OCI-LY1 (cell line): ENCODE results near the gene AIFM3.
"Not testable (repeated sequence)": the region's sequence is repeated elsewhere in the genome, so short reads cannot be mapped to it uniquely, and the experiment has no call there.

ENCODE experiments used
- H2AFZ ChIP-seq: fragments of 200-600 bp; sonication (generic), shearing (Covaris generic); 2 replicates; pipeline ENCODE4 v1.6.0; 2014; ENCODE audit warnings: antibody characterized with exemption, mild to moderate bottlenecking, low read length
- H3F3A ChIP-seq: fragments of 200-600 bp; sonication (generic), shearing (Covaris generic); 2 replicates; pipeline ENCODE4 v1.6.0; 2014; ENCODE audit warnings: mild to moderate bottlenecking, antibody characterized with exemption, low read length, moderate library complexity; ENCODE audit not compliant: insufficient read depth
- H3K27ac ChIP-seq: fragments of 200-600 bp; sonication (generic); 2 replicates; pipeline ENCODE4 v1.5.1; 2014; ENCODE audit warnings: low read length, mixed run types, mild to moderate bottlenecking, low read depth; ENCODE audit not compliant: poor library complexity, severe bottlenecking
- H3K27me3 ChIP-seq: fragments of 200-600 bp; sonication (generic); 2 replicates; pipeline ENCODE4 v1.6.0; 2014; ENCODE audit warnings: antibody characterized with exemption, mild to moderate bottlenecking, low read length, moderate library complexity; ENCODE audit not compliant: insufficient read depth
- H3K36me3 ChIP-seq: fragments of 200-600 bp; sonication (generic); 2 replicates; pipeline ENCODE4 v1.6.1; 2014; ENCODE audit warnings: mild to moderate bottlenecking, antibody characterized with exemption, low read length, moderate library complexity, mixed read lengths; ENCODE audit not compliant: insufficient read depth
- H3K4me1 ChIP-seq: fragments of 200-600 bp; sonication (generic); 2 replicates; pipeline ENCODE4 v1.5.1; 2014; ENCODE audit warnings: mild to moderate bottlenecking, low read length, moderate library complexity; ENCODE audit not compliant: insufficient read depth, severe bottlenecking
- H3K4me2 ChIP-seq: fragments of 200-600 bp; sonication (generic), shearing (Covaris generic); 2 replicates; pipeline ENCODE4 v1.6.1; 2014; ENCODE audit warnings: low read length
- H3K4me3 ChIP-seq: fragments of 200-600 bp; sonication (generic); 2 replicates; pipeline ENCODE4 v1.5.1; 2014; ENCODE audit warnings: low read length, low read depth, mild to moderate bottlenecking, mixed read lengths; ENCODE audit not compliant: poor library complexity, severe bottlenecking
- H3K79me2 ChIP-seq: fragments of 200-600 bp; shearing (Covaris generic); 2 replicates; pipeline ENCODE4 v1.6.1; 2016; ENCODE audit warnings: mixed run types, low read length, mixed read lengths; ENCODE audit not compliant: insufficient read depth
- H3K9ac ChIP-seq: fragments of 200-600 bp; sonication (generic), shearing (Covaris generic); 2 replicates; pipeline ENCODE4 v1.6.1; 2014; ENCODE audit warnings: mild to moderate bottlenecking, low read length, mixed read lengths
- H3K9me2 ChIP-seq: fragments of 200-600 bp; sonication (generic), shearing (Covaris generic); 2 replicates; pipeline ENCODE4 v1.6.1; 2014; ENCODE audit warnings: low read depth, mild to moderate bottlenecking, low read length, mixed read lengths
- H3K9me3 ChIP-seq: fragments of 200-600 bp; shearing (Covaris generic); 2 replicates; pipeline ENCODE4 v1.6.1; 2014; ENCODE audit warnings: low read length, mixed read lengths
- H4K20me1 ChIP-seq: fragments of 200-600 bp; sonication (generic), shearing (Covaris generic); 2 replicates; pipeline ENCODE4 v1.6.0; 2016; ENCODE audit warnings: mild to moderate bottlenecking, low read length; ENCODE audit not compliant: insufficient read depth
- EZH2 ChIP-seq: fragments of 200-600 bp; sonication (generic), shearing (Covaris generic); IDR thresholded peaks from 2 replicates; pipeline ENCODE4 v1.8.0; 2017; ENCODE audit warnings: borderline replicate concordance, mixed run types, mild to moderate bottlenecking, antibody characterized with exemption, low read length, moderate library complexity, mixed read lengths
- TF ChIP-seq, protein P1 (sequence below): fragments of 200-600 bp; sonication (generic), shearing (Covaris generic); IDR thresholded peaks from 2 replicates; pipeline ENCODE4 v1.5.1; 2017; ENCODE audit warnings: mild to moderate bottlenecking, antibody characterized with exemption, low read length, moderate library complexity, mixed read lengths

Gene AIFM3

DNA sequence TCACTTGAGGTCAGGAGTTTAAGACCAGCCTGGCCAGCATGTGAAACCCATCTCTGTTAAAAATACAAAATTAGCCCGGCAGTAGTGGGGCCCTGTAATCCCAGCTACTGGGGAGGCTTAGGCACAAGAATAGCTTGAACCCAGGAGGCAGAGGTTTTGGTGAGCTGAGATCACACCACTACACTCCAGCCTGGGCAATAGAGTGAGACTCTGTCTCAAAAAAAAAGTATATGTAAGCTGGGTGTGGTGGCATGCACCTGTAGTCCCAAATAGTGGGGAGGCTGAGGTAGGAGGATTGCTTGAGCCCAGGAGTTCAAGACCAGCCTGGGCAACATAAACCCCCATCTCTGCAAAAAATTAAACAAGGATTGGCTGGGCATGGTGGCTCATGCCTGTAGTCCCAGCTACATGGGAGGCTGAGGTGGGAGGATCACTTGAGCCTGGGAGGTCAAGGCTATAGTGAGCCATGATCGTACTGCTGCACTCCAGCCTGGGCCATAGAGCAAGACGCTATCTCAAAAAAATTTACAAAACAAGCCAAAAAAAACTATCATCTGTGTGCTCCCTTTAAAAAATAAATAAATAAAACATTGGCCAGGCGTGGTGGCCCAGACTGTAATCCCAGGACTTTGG lies 39.0 kb upstream of the AIFM3 start:
- no peaks in the 10 kb centered on the region for H3K27me3 ChIP-seq
- H3K9me2 ChIP-seq, result no peaks in the 10 kb centered on the region
- H3K9me3 ChIP-seq, result no peaks in the 10 kb centered on the region
- no peaks in the 10 kb centered on the region for H3F3A ChIP-seq
- H4K20me1 ChIP-seq, result 0 out of 2 replicates have a peak, but pooled peaks cover 3% of the 10 kb centered on the region
- no peak overlapping the region for H3K9ac ChIP-seq
- no peak overlapping the region for H2AFZ ChIP-seq
- peaks cover 25% of the 10 kb centered on the region for H3K36me3 ChIP-seq
- peaks cover 33% of the 10 kb centered on the region for H3K4me1 ChIP-seq
- peaks cover 95% of the 10 kb centered on the region for H3K79me2 ChIP-seq
- H3K27ac ChIP-seq, result no peak overlapping the region
- H3K4me2 ChIP-seq, result no peak overlapping the region
- no peak overlapping the region for H3K4me3 ChIP-seq
- TF ChIP-seq, protein P1, sequence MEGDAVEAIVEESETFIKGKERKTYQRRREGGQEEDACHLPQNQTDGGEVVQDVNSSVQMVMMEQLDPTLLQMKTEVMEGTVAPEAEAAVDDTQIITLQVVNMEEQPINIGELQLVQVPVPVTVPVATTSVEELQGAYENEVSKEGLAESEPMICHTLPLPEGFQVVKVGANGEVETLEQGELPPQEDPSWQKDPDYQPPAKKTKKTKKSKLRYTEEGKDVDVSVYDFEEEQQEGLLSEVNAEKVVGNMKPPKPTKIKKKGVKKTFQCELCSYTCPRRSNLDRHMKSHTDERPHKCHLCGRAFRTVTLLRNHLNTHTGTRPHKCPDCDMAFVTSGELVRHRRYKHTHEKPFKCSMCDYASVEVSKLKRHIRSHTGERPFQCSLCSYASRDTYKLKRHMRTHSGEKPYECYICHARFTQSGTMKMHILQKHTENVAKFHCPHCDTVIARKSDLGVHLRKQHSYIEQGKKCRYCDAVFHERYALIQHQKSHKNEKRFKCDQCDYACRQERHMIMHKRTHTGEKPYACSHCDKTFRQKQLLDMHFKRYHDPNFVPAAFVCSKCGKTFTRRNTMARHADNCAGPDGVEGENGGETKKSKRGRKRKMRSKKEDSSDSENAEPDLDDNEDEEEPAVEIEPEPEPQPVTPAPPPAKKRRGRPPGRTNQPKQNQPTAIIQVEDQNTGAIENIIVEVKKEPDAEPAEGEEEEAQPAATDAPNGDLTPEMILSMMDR, result no peak
- no peak for TF ChIP-seq EZH2

DNA sequence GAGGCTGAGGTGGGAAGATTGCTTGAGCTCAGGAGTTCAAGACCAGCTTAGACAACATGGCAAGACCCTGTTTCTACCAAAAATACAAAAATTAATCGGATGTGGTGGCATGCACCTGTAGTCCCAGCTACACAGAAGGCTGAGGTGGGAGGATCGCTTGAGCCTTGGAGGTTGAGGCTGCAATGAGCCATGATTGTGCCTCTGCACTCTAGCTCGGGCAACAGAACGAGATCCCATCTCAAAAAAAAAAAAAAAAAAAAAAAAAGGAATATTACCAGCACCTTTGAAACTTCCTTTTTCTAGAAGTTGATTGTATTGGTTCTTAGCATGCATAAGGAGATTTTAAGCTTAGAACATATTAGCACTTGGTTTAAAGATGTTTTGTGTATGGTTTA lies 38.5 kb upstream of the AIFM3 start:
- Histone ChIP-seq H3K4me2 (no peak overlapping the region), H3K27ac (no peak overlapping the region), H3F3A (no peaks in the 10 kb centered on the region), H4K20me1 (0 out of 2 replicates have a peak, but pooled peaks cover 3% of the 10 kb centered on the region), H3K9me2 (no peaks in the 10 kb centered on the region), H3K9me3 (no peaks in the 10 kb centered on the region), H3K27me3 (no peaks in the 10 kb centered on the region), H3K36me3 (peaks cover 27% of the 10 kb centered on the region), H3K9ac (no peak overlapping the region), H3K79me2 (peaks cover 92% of the 10 kb centered on the region), H2AFZ (no peak overlapping the region), H3K4me1 (peaks cover 31% of the 10 kb centered on the region), H3K4me3 (no peak overlapping the region)
- TF ChIP-seq, protein P1, result no peak
- no peak for TF ChIP-seq EZH2

DNA sequence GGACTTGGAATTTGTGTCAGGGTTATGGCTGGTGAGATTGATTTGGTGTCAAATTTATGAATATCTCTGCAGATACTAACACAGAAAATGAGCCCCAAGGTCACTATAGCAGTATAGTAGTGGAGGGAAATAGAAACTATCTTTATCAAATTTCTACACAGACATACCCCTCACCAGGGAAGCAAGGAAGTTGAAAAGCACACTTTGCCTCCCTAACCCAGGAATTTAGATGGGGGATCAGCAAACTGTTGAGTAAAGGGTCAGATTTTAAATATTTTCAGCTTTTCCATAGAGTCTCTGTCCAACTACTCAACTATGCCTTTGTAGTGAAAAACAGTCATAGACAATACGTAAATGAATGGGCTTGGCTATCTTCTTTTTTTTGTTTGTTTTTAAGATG lies 37.1 kb upstream of the AIFM3 start:
- H3F3A ChIP-seq, result no peaks in the 10 kb centered on the region
- H3K9ac ChIP-seq, result no peak overlapping the region
- no peak overlapping the region for H3K4me3 ChIP-seq
- no peaks in the 10 kb centered on the region for H3K9me2 ChIP-seq
- H3K4me1 ChIP-seq, result peaks cover 17% of the 10 kb centered on the region
- no peak for TF ChIP-seq EZH2
- TF ChIP-seq, protein P1, result no peak
- no peak overlapping the region for H2AFZ ChIP-seq
- H3K4me2 ChIP-seq, result no peak overlapping the region
- H3K27ac ChIP-seq, result no peak overlapping the region
- peaks cover 41% of the 10 kb centered on the region for H3K36me3 ChIP-seq
- H3K27me3 ChIP-seq, result no peaks in the 10 kb centered on the region
- no peaks in the 10 kb centered on the region for H3K9me3 ChIP-seq
- 0 out of 2 replicates have a peak, but pooled peaks cover 3% of the 10 kb centered on the region for H4K20me1 ChIP-seq
- H3K79me2 ChIP-seq, result peaks cover 92% of the 10 kb centered on the region

DNA sequence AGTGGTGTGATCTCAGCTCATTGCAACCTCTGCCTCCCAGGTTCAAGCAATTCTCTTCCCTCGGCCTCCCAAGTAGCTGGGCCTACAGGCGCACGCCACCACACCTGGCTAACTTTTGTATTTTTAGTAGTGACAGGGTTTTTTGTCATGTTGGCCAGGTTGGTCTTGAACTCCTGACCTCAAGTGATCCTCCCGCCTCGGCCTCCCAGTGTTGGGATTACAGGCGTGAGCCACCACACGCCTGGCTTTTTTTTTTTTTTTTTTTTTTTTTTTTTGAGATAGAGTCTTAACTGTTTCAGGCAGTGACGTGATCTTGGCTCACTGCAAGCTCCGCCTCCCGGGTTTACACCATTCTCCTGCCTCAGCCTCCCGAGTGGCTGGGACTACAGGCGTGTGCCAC lies 36.6 kb upstream of the AIFM3 start:
- H2AFZ ChIP-seq, H4K20me1 ChIP-seq, H3K27me3 ChIP-seq, H3K4me3 ChIP-seq, H3K27ac ChIP-seq, H3K9ac ChIP-seq, H3K9me2 ChIP-seq, H3F3A ChIP-seq, H3K9me3 ChIP-seq, H3K4me2 ChIP-seq: not testable (repeated sequence)
- Histone ChIP-seq H3K79me2 (peaks cover 92% of the 10 kb centered on the region), H3K4me1 (peaks cover 12% of the 10 kb centered on the region), H3K36me3 (peaks cover 45% of the 10 kb centered on the region)
